ENCODE measurements around the gene C1orf146.
"Not testable (repeated sequence)": the region's sequence is repeated elsewhere in the genome, so short reads cannot be mapped to it uniquely, and the experiment has no call there.

C1orf146 gene, protein sequence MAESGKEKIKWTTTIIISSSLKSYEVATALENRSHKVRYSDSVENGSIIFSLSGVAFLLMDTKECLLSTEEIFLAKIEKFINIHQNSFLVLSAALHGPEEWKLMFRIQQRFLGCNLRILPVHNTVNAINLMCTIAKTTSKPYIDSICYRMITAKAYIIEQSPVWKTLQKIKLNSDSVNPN

DNA sequence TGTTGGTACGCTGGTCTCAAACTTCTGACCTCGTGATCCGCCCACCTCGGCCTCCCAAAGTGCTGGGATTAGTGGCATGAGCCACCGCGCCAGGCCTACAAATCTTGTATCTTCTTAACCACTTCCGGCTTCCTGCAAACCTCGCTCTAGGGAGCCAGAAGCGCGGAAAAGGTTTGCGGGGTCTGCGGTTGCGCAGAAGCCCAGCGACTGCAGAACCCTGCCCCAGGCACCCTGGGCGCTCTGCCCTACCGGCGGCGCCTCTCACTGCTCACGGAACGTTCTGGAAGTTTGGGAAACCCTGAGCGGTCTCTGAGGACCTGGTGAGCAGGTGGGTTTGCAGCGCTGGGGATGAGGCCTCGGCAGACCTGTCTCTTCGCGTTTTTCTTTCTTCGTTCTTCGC is at the start of gene C1orf146:
Gene C1orf146, plus strand, starts transcription at position 195 of the 400 bp plus-strand sequence. CDS start 13,506 bp downstream, outside the sequence.
- DNase-seq: no peak

DNA sequence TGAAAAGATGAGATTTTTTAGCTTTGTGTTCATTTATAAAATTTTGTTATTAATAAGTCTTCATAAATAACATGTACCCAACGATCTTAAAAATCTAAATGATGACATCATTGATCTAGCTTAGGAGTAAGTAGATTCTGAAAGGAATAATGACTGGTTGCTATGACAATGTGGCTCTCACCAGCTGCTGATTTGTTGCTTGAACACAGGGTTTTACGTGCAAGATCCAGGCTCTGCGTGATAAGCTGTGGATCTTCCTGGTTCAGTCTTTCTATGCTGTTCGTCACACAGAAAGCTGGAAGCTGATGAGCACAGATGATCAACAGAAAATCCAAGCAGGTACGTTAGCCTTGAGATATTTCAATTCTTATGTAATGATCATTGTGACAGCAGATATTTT is 49.1 kb upstream of the C1orf146 start:
- peak; percentile 74 for DNase-seq

DNA sequence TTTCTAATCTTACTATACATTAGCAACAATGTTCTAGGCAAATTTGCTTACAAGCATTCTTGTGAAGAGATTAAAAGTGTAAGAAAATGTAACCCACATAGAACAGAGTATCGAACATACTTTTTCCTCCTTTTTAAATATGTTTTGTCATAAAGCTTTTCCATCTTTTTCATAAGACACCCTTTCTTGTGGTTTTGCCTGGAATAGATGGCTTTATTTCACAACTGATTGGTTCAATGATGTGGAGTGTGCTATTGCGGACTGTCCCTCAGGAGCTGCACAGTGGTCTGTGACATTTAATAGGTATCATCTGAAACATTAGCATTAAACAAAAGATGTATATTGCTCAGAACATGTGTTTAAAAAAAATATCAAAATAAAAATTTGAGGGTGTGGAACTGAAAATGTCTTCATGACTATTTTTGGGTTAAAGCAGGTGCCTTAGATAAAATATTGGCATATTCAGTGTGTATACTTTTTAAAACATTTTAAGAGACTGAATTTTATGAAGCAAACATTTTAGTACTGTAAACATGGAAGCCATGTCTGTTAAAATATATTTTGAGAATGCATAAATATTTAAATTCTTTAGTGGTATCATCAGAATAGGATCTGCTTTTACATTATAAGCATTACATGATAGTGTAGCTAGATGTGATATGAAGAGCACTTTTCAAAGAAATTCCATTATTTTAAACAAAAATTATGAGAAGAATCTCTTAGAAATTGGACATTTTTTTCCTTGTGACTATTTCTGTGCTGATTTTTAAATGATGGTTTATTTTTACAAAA is 48.3 kb upstream of the C1orf146 start:
- DNase-seq: no peak

DNA sequence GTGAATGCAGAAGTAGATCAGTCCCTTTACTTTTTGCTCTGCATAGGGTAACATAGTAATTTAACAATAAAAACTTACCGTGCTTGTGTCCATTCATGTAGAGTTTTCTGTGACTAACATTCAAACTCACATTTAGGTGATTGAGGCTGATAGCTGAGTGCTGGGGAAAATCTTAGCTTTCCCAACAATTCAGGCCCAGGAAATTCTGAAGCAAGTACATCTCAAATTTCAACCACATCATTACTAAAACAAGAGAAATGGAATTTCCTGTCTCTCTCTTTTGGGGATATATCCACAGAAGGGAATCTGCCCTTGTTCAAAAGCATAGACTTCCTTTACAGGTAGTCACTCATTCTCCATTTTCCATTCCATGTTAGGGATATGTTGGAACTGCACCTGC is 33.1 kb upstream of the C1orf146 start:
- no peak for DNase-seq

DNA sequence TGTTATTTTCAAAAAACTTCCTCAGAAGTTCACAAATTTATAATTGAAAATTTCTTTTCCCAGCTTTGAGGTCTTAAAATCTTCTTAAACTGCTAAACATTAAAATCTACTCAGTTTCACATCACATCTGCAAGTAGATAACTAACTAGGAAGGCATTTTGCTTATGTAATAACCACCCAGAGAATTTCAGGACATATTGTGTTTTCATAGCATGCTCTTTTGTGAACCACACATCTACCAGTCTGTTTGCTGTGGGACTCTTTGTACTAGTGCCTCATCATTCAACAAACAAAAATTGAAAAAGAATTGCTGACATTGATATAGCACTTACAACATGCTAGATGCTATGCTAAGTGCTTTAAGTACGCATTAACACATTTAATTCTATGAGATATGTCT is 31.6 kb upstream of the C1orf146 start:
- no peak for DNase-seq

DNA sequence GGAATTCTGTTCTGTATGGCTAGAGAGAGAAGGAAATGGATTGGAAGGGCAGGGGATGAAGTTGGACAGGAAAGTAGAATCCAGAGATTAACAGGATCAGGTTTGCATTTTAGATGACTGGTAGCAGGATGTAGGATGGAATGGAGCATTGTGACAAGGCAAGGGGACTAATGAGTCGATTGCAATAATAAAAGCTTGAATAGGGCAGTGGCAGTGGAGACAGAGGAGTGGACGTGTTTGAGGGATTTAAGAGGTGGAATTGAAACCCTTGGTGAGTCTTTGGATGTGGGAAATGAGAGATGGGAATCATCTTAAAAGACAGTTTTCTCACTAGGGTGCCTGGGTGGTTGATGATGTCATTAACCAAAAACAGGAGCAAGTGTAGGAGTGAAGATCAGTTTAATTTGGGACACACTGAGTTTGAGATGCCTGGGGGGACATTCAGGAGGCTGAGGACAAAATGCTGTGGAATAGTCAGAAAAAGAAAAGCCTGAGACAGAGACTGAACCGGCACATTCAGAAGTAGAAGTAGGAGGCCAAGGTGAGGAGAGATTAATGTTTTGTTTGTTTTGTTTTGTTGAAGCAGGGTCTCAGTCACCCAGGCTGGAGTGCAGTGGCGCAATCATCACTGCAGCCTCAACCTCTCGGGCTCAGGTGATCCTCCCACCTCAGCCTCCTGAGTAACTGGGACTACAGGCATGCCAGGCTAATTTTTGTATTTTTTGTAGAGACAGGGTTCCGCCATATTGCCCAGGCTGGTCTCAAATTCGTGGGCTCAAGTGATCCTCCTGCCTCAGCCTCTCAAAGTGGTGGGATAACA is 29.1 kb upstream of the C1orf146 start:
- no peak for DNase-seq

DNA sequence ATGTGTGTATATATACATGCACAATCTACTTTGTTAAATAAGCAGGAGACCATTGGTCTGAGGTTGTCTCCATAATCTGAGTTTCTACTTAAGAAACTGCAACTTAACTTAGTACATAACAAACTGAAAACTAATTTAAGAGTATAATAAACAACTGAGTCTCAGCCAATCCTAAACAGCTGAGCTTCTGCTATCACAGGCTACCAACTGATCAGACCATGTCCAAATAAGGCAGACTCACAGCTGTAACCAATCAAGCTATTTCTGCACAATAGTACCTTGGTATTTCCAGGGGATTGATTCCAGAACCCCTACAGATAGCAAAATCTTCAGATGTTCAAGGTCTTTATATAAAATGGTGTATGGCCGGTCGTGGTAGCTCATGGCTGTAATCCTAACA is 26.0 kb upstream of the C1orf146 start:
- no peak for DNase-seq

DNA sequence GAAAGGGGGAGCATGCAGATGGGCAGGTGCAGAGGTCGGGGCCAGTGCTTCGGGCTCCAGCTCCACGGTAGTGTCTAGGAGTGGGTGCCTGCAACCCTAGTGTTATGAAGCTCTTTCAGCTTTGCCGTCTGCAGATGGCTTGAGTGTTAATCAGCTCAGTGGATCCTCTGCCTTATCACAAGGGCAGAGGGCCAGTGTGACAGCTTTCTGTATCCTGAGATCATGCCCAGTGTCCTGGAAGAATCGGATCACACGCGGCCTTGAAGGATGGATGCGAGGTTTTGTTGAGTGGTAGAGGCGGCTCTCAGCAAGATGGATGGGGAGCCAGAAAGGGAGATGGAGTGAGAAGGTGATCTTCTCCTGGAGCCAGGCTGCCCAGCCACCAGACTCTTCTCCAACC is 25.5 kb upstream of the C1orf146 start:
- no peak for DNase-seq

DNA sequence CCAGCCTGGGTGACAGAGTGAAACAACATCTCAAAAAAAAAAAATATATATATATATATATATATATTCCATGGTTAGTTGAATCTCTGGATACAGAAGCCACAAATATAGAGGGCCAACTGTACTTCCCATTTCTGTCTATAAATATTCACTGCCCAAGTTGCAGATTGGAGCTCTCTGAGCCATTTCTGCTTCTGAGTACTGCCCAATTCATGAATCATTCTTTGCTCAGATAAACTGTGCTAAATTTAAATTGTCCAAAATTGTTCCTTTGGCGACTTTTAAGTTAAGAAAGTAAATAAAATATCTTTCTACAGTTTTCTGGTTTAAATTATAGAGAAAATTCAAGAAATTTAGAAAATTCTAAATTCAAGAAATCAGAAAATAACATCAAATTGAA is 23.2 kb upstream of the C1orf146 start:
- DNase-seq: no peak

DNA sequence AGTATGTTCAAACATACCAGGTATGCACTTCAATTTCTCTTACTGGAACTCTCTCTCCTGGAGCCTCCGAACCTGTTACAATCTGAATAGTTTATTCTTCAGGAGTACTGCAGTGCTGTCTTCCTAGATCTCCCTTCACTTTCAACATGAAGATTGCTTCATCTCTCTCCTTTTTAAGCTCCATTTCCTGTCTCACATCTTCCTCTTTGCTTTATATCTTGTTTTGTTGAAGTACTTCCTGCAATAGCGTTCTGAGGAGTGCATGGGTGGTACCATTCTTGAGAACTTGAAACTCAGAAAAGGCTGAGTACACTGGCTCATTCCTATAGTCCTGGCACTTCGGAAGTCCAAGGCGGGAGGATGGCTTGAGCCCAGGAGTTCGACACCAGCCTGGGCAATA is 15.7 kb upstream of the C1orf146 start:
- no peak for DNase-seq

DNA sequence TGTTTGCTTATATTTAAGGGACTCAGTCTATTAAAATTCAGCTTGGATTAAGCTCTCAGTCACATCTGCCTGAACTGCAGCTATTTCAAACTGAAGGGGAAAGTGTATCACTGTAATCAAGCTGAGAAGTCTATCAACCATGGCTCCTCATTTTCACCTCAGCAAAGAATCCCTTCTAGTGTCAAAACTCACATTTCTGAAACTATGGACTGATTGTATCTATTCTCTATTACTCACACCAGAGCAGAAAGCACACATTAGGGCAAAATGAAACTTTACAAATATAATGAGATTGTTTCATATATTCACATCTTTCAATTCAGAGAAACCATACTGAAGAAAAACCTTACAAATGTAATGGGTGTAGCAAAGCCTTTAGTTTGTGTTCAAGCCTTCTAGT is 14.6 kb upstream of the C1orf146 start:
- no peak for DNase-seq

DNA sequence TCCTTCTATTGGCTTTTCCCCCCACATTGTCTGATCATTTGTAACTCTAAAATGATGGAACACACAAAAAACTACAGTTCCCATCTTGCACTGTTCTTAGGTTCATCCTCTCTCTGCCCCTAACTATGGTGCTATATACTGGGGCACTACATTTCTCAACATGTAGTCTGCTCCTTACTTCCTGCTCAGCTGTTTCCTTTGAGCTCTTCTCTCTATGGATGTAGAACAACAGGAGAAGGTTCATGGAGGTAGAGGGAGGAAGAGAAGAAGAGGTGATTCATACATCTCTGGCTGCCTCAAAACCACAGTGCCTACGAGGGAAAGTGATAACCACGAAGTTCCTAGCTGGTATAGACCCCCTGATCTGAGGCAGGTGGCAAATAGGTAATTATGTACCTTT is 7.0 kb upstream of the C1orf146 start:
- no peak for DNase-seq

DNA sequence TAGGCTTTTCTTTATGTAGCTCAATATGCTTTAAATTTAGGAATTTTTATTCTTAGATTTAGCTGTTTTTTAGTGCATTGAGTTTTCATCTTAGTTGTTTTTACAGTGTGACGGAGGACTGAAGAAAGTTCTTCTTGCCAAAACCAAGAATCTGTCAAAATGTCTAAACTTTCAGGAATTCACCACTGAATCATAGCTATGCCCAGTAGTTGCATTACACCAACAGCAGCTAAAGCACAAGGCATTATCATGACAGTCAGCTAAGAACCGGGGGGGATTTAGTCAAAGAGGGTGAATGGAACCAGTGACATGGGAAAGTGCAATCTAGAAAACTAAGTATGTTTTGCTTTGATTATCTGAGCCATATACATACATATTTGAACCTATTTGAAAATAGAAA is 6.5 kb upstream of the C1orf146 start:
- no peak for DNase-seq

DNA sequence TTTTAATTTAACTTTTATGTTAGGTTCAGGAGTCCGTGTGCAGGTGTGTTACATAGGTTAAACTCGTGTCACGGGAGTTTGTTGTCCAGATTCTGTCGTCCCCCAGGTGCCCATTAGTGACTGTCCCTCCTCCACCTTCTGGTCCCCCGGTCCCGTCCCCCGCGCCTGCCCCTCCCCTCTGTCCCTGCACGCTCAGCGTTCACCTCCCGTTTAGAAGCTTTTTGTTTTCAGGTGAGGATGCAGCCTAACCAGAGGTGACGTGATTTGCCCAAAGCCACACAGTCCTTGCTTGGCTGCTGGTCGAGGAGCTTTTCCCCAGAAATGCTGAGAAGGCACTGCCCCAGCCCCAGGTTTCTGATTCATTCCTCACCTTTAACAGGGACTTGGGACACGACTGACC is 844 bp downstream of the C1orf146 start:
- no peak for DNase-seq

DNA sequence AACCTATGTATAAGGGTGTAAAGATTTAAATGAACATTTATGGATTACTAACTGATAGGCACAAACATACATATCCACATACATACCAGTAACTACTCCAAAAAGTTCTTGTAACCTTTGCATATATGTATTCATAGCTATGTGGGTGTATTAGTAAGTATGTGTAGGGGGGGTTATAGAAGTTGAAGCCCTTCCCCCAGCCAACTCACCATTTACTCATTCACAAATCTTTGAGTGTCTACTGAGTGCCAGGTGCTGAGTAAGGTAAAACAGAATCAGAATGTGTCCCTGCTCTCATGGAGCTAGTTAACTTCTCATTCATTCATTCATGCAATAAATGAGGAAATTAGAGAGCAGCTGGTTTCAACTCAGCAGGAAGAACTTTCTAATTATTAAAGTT is 1.3 kb downstream of the C1orf146 start:
- DNase-seq: no peak

DNA sequence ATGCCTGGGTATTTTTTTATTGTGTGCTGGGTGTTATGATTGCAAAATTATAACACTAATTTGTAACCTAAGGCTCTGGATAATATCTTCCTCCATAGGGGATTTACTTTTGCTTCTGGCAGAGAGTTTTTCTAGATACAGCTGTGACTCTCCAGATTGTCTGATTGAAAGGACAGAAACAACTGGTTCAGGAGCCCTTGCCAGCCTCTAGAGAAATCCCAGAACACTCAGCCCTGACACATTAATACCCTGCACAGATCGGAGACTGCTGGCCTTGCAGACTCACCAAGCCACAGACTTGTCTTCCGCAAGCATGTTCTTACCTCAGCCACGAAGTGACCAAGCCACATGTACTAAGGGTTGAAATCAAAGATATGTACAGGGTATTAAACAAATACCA is 10.7 kb downstream of the C1orf146 start:
- DNase-seq: no peak

DNA sequence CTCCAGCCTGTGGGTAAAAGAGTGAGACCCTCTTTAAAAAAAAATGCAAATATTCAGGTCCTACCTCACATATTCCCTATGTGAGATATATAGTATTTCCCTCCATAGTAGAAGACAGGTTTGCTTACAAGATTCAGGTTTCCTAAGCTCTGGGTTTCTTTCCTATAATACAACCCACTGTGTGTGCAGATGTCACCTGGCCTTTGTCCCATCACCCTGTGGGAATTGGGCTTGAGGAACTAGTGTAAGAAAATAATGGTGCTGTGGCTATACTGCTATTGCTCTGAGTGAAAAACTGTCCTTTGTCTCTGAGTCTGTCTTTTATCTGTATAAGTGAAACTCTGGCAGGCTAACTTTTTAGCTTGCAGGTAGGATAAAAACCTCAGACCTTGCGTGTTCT is 13.0 kb downstream of the C1orf146 start:
- DNase-seq: no peak

DNA sequence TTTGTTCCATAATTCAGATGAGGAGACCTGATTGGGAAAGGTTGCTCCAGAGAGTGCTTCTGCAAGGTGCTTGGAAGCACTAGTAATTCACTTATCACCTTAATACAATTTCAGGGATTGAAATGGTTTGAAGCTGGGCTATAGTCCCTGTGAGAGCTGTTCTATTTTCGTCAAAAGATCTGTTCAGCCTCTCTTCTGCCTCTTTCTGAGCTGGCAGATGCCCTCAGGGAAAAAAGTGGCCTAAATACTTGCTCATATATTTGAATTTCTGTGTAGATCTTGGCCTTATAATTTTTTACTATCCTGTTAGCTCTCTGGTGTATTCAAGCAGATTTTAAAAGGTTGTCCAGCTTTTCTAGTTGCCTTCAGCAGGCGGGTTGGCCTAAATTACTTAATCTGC is 22.3 kb downstream of the C1orf146 start:
- no peak for DNase-seq

DNA sequence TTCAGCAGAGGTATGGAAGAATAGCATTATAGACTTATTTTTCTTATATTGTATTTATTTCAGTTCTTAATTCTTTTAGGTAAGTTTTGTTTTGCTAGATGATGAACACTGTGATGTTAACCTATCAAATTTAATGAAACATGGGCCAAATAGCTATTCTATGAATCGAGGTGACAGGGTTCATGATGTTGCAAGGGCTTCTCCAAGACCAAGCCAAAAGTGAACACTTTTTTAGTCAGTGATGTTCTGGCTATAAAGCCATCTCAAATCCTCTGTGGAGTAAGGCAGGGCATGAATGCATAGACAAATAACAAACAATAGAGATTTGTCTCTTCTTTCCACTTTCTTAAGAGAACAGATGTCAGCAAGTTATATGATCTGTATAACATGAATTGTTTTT is 26.7 kb downstream of the C1orf146 start:
- DNase-seq: no peak

DNA sequence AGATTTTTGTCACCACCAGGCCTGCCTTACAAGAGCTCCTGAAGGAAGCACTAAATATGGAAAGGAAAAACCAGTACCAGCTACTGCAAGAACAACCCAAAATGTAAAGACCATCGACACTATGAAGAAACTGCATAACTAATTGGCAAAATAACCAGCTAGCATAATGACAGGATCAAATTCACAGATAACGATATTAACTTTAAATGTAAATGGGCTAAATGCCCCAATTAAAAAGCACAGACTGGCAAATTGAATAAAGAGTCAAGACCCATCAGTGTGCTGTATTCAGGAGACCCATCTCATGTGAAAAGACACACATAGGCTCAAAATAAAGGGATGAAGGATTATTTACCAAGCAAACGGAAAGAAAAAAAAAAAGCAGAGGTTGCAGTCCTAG is 37.0 kb downstream of the C1orf146 start:
- not testable (repeated sequence) for DNase-seq

DNA sequence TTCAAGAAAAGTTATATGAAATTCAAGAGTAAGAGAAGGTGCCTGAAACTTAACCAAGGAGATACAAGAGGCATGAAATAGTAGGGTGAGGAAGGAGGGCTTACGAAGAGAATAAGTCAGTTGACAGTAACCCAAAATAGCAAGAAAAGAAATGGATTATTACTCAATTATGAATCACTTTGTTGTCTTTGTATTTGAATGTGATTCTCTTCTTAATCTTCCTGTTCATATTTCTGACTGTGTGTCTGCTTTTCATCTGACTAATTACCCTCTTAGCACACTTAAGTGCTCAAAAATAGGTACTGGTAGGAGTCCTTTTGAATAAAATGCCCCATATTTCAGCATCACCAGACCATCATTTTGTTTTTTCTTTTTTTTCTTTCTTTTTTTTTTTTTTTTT is 41.6 kb downstream of the C1orf146 start:
- no peak for DNase-seq

DNA sequence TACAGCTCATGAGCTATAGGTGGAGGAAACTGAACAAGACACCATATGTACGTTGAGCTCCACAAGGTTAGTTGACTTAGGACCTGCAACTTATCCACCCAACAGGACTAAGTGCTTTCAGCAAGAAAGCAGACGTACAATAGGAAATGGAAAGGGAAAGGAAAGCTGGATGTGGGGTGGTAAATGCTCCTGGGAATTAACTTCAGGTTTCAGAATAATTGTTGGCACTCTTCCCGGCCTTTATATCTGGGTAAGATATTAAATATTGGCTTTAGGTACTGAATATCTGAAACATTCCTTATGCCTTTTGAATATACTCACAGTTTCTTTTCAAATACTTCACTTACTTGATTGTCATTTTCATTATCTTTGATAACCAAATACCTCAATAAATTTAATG is 44.8 kb downstream of the C1orf146 start:
- no peak for DNase-seq

DNA sequence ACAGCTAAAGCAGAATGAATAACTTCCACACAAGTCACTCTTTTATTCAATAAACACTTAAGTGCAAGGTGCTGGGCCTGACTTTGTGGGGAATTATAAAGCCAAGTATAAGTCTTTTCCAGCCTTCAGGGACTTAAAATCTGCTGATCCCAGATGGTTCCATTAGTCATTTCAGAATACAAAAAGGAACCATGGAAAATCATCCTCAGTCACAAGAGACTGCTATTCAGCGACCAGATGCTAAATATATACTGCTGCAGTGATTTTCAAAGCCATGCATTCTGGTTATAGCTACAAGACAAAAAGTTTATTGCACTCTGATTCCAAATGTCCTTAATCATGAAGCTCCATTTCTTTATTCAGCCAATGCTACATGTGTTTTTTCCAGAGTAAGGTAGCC is 55.3 kb downstream of the C1orf146 start:
- no peak for DNase-seq

DNA sequence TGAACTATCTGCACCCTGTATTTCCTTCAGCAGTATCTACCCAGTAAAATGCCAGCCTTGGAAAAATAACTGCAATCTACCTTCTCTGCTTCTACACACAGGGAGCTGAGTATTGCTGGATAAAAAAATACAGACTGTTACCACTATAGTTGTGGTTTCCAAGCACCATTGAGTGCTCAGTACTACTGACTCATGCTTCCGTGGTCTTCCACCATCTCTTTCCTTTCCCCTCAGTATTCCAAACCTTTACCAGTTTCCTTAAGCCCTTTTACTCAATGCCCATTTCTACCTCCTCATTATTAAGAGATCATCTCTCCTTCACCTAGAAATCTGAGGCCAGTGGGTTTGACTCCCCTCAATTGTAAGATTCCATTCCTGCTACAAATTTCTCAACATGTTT is 57.2 kb downstream of the C1orf146 start:
- DNase-seq: no peak

All from NCI-H1694 (cell line).